GM19397 (cell line): Measurements from ENCODE around the gene SYNRG.

ENCODE experiments used
- ATAC-seq: cut with Tn5 transposase; IDR thresholded peaks from one replicate; pipeline ENCODE4 v1.9.1; 2021; ENCODE audit warnings: mild to moderate bottlenecking, moderate library complexity; ENCODE audit not compliant: unreplicated experiment

The SYNRG gene

DNA sequence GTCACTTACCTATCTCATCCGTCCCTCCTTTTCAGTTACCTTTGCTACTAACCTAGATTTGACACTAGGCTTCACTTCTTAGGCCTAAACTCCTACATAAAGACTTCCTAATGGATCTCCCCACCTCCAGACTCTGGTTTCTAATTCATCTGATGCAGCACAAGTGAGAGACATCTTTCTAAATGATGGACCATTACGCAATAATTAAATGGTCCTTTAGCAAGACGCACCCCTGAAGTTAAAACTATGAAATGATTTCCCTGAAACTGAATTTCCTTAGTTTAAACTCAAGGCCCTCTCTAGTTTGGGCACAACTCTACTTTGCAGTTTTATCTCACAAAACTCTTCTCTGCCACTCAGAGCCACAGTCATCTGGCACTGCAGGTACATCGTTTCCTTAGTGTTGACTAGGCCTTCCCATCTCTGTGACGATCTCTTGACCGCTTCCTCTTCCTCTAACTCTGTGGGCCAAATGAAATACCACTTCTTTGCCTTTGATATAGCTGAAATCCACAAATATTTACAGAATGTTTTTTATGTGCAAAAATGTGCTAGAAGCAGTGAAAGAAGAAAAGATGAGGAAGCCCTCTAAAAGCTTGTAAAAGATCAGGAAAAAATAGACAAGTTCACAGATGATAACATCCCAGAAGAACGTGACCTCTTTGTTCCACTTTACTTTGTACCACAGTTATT, 3.3 kb downstream of the SYNRG start:
- ATAC-seq = no peak

DNA sequence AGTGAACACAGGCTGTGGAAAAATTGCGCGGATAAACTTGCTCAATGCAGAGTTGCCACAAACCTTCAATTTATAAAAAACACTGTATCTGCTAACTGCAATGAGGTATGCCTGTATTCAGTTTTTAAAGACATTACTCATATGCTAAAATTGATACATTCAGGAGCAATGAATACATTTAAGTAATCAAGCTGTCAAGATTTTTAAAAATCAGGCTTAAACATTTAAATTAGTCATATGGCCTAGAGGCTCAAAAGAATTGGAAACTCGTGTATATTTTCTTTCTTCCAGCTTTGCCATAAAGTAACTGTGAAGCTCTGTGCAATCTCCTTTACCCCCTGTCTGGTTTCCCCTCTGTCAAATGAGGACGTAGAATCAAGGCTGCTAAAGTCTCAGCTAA, 4.1 kb downstream of the SYNRG start:
- ATAC-seq = no peak

DNA sequence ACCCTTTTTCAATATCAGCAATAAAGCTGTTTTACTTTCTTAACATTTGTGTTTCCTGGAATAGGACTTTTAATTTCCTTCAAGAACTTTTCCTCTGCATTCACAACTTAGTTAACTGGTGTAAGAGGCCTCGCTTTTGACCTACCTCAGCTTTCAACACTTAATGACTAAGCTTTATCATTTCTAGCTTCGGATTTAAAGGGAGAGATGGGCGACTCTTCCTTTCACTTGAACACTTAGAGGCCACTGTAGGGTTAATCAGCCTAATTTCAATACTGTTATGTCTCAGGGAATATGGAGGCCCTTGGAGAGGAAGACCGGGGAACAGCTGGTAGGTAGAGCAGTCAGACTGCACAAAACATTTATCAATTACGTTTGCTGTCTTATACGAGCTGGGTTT, 4.7 kb downstream of the SYNRG start:
- no peak for ATAC-seq

DNA sequence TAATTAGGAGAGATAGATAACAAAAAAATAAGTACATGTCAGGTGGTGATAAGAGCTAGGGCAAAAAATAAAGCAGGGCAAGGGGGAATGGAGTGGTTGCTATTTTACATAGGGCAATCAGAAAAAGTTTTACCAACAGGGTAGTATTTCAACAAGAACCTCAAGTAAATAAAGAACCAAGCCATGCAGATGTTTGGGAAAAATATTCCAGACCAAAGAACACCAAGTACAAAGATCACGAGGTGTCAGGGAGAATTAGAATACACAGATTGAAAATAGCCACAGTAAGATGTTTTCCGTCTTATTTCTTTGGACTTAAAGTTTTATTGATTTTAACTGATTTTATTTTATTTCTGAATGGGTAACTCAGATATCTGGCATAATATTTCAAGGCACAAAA, 11.1 kb downstream of the SYNRG start:
- no peak for ATAC-seq

DNA sequence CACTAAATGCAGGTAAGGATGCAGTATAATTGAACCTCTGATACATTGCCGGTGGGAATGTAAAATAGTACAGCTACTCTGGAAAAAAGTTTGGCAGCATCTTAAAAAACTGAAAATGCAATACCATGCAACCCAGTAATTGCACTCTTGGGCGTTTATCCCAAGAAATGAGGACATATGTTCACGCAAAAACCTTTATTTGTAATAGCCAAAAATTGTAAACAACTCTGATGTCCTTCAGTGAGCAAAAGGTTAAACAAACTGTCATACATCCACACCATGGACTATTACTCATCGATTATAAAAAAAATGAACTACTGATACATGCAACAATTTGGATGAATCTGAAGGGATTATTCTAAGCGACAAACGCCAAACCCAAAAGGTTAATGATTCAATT, 16.9 kb downstream of the SYNRG start:
- ATAC-seq = no peak

DNA sequence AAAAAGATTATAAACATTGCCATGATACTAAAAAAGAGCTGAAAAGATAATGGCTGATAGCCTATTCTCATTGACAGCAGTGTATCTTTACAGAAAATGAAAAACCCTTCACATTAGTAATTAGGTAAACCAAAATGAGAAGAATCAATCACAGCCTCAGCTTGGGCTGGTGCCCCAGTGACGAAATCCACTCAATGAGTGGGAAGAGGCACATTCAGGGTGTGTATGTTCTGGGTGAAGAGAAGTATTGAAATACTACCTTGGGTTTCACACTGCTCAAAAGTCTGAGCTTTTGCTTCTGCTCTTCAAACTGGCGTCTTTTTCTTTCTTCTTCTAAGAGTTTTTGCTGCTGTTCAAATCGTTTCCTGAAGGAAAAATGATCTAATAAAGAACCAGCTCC, 24.2 kb downstream of the SYNRG start:
- ATAC-seq = no peak

DNA sequence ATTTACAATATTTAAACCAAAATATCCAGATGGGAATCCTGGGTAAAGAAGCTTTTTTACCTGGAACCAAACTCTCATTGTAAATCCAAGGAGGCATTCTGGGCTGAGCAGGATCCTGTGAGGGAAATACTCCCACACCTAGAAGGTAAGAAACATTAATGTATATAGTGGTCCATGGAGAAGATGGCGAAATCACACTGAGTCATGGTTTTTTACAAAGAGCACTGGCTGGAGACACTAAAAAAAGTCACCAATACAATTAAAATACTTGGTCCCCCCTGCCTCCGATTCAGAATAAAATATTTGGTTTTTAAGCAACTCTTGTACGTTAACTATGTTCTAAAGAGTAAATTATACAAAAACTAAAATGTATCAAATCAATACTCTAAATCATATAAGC, 32.9 kb downstream of the SYNRG start:
- ATAC-seq = no peak

DNA sequence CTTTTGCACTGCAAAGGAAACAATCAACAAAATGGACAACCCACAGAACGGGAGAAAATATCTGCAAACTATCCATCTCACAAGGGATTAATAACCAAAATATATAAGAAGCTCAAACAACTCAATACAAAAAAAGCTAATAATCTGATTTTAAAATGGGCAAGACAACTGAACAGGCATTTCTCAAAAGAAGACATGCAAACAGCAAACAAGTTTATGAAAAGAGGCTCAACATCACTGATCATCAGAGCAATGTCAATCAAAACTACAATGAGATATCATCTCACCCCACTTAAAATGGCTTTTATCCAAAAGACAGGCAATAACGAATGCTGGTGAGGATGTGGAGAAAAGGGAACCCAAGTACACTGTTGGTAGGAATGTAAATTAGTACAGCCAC, 34.8 kb downstream of the SYNRG start:
- ATAC-seq = no peak

DNA sequence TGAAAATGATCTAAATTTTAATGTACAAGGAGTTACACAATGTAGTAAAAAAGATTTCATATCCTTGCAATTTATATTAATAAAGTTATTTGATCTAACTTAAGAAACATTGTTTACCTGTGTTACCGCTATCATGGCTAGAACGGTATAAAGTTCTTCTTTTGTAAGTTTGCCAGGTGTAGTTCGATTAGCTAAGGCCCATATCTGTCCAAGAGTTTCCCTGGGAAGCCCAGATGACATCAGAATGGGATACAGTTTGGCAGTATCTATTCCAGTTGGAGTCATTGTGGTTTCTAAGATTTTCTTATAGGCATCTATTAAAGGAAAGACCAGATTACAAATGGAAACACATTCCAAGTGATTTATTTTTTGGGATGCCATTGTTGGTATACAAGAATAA, 37.5 kb downstream of the SYNRG start:
- ATAC-seq = no peak

DNA sequence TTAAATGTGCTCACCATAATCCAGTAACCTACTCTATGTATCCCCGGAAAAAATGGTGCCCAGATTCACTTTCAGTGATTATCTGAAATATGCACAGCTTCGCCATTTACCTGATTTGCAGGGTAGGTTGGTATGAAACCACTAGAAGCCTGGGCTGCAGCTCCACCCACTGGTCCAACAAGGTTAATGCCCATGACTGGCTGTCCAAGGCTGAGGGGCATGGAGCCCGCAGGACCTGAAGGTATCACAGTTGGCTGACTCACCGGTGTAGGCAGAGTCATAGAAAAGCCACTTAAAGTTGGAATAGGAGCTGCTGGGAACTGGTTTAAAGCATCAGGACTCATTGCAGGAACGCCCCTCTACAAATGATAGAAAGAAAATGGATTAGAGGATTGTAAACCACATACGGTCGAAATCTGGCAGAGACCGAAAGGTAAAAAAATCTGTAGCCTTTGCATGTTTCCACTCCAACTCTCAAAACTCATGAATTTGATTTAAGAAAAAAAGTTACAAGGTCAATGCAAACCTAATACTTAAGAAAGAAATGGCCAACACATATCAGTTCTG, 38.6 kb downstream of the SYNRG start:
- no peak for ATAC-seq

DNA sequence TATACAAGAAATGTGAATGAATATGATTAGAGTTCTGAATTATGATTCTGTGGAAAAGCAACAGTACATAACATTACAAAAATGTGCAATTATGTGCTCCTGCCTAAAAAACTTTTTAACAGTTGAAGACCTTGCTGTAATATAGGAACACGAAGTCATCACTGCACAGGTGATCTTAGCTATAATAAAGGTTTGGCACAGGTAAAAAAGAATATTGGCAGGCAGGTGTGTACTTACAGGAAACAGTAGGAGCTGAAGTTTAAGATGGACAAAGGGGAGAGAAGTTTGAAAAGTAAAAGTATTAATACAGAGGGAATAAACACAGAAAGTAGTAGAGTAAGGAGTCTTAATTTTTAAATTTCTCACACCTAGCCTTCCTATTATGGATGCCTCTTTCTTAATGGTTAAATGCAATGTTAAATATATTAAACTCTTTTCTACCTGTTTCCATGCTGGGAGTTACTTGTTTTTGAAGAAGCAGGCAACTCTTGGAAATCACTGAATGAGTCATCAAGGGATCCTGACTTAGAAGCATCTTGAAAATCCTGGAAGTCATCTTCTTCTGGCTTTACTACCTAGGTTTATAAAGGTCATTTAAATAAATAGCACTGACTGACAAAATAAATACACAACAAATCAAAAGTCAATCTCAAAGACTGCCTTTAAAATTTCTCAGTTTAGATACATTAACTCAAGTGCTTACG, 40.7 kb downstream of the SYNRG start:
- ATAC-seq = no peak

DNA sequence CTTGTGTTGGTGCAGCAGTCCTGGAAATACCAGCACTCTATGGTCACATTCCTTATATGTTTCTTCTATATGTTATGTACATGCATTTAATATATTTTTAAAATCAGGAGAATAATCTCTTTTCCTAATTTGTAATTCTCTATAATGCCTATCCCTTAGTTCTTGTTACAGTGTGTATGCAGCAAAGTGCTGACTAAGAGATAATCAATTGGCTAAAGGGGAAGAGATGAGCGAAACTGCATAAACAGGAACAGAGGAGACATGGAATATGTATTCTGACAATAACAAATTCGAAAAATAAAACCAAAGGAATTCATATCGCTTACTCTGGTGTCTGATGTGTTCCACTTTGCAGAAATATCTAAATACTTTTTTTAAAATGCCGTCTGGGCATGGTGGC, 41.7 kb downstream of the SYNRG start:
- no peak for ATAC-seq

DNA sequence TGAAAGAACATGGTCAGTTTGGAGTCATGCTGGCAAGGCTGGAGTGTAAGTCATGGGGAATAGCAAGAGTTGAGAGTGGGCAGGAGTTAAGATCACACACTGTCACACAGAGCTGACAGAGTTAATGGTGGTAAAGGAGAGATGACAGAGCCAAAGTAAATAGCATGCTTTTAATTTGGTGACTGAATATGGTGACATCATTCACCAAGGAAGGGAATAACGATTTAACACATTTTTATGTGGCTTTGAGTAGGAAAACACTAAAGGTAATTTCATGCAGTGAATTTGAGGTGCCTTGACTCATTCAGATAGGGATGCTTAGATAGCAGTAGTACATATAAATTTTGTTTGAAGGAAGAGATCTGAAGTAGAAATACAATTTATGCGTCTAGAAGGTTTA, 42.1 kb downstream of the SYNRG start:
- ATAC-seq = no peak

DNA sequence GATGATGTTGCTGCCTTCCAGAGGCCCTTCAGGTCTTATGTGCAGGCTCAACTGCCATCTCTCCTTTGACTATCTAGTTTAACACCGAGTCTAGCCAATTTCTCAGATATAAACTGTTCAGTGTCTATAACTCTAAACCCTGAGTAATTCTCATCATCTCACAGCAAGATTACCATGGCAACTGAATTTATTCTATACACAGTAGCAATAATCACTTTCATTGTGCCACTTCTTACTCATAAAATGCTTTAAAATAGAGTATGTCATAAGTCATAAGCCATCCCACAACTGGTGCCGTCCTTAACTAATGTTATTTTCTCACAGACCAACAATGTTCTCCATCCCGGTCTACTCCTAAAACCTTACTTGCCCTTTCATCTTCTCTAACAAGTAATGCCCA, 45.0 kb downstream of the SYNRG start:
- no peak for ATAC-seq

DNA sequence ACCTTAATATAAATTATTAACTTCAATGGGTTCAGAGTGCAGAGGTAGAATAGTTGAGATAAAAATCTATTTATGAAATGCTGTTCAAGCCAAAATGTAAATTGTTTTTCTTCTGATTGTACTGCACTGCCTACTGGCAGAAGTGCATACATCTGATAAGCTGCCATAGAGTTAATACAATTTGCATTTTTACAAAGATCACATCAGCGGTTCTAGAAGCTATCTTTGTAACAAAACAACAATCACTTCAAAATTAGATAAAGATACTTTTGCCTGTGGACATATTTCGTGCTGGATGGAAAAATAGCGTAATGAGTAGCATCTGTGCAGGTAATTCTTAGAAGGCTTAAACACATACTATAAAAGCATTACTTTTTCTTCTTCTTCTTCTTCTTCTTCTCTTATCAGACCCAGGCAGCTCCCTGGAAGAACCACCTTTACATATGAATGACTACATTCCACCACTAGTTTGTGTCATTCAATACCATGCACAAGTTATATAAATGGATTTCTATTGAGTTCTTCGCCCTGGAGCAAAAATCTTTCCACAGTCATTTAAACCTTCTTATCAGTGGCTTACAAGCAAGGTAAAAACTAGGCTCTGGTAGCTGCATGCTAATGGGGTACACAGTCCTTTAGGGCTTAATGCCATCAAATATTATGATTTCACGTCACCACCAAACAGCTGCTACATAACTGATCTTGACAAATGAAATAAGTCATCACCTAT, 47.0 kb downstream of the SYNRG start:
- ATAC-seq = no peak

DNA sequence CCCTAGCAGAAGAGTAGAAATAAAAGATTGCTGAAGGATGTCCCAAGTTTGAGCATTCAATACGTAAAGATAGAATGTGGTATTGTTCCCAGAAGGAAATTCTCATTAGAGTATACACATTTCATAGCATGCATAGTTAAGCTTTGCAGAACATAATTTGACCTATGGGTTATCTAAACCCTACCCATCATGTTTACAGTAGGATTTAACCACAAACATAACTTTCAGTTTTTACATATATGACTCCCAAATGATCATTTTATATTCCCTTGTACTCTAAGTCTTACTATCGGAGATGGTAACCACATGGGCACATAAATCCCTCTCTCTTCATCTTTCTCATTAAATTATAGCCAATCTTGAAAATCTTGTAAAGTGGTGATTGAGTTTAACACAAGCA, 50.9 kb downstream of the SYNRG start:
- no peak for ATAC-seq

DNA sequence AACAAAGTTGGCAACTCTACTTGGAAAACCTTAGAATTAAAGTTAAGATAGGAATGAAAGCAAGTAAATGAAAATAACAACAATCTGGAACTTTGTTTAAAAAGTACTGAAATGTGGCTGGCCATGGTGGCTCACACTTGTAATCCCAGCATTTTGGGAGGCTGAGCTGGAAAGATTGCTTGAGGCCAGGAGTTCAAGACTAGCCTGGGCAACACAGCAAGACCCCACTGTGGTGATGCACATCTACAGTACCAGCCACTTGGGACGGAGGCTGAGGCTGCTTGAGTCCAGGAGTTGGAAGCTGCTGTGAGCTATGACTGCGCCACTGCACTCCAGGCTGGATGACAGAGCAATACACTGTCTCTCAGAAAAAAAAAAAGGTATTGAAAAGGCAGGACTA, 51.7 kb downstream of the SYNRG start:
- no peak for ATAC-seq

DNA sequence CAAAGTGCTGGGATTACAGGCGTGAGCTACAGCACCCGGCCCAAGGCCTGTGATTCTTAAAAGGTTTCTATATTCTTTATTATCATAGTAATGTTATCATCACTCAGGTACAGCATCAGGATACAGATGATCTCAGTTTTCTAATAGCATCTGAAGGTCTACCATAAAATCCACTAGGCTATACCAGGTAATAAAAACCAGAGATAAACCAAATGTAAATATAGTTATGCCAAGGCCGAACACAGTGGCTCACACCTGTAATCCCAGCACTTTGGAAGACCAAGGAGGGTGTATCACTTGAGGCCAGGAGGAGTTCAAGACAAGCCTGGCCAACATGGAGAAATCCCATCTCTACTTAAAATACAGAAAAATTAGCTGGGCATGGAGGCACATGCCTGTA, 53.8 kb downstream of the SYNRG start:
- no peak for ATAC-seq

DNA sequence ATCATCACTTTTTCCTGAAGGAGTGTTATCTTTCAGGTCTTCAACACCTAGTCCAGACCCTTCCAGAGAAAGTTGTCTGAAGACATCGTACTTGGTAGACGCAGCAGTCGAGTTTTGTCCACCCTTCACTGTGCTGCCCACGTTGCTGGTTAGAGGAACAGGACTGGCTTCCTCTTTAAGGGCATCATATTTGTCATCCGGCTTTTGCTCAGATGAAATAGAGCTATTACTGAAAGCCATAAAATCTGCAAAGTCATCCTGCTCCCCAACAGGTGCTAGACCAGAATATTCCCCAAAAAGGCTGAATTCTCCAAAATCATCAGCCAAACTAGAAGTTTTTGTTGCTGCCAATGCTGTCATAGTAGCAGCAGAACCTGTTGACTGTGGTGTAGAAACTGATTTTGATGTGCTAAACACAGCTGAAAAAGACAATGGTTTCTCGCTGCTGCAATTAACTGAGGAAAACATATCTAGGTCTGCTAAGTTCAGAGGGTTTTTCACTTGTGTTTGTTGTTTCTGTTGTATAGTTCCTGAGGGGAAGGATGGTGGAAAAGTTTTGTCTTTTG, 55.7 kb downstream of the SYNRG start:
- ATAC-seq = no peak

DNA sequence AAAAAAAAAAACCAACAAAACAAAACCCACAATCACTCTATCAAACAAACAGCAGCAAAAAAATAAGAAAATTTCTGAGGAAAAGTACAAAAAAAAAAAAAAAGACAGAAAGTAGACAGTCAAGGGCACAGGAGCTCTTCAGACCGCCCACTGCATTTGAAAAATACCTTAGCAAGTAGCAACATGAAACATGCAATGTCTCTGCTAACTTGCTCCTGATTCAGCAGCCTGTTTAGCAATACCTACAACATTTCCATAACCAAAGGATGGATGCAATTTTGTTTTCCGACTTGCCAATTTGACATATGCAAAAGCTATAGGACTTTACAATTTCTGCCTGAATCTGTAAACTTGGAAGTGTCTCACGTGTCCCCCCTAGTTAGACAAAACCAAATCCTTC, 57.4 kb downstream of the SYNRG start:
- ATAC-seq = no peak

DNA sequence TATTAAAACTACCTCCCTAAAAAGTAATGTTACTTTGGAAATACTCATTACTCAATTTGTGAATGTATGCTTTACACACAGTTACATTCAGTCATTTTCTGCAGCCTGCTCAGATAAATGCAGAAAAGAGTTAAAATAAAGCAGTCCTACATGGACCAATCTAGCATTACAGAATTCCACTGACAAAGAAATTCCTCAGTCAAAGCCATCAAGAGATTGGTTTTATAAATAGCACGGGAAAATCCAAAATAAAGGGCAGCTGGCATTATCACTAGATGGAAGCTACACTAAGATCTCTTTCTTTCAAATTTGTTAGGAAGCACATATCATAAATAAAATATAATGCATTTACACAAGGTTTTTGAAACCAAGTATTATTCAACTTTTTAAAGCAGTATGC, 61.2 kb downstream of the SYNRG start:
- no peak for ATAC-seq

DNA sequence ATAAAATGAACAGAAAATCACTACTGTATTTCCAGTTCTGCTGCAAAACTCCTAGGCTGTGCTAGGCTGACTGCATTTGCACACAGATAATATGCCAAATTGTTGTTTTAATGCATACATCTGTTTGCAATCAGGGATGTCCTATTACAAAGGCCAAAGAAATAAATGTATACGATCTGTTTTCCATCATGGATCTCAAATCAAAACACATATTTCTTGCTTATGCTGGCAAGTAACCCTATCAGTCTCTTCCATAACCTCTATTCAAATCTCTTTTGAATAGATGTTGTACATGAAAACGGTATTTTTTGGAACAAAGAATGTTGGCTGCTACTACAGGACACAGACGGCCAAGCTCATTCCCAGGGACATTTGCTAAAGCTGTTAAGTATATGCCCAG, 62.9 kb downstream of the SYNRG start:
- ATAC-seq = no peak
